ENCODE measurements around the gene ZNF438.

DNA sequence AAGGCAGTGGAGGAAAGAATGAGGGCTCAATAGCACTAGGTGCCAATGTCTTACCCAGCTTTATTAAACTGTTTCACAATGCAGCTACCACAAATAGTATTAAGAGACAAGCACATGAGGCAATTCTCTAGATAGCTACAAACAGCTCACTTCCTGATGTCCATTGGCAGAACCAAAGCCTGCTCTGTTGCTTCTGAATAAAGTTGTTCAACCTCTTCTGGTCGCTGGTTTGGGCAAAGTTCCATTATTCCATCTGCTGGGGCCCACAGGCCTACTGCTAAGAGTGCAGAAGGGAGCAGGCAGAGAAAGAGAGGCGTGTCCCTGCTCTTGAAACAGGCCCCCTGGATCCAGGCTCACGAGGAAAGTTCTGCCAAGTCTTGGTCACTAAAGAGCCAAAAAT lies 173.9 kb downstream of the ZNF438 start:
- no peak for TF ChIP-seq POLR2A (IDR thresholded peaks at IDR 0.05)
- TF ChIP-seq POLR2AphosphoS5 (IDR thresholded peaks at IDR 0.05): peak in 2 of 3 donors; percentile 72 to 85
